H1 (cell line): Measurements from ENCODE around the gene SEMA4D. TPM values are rescaled to one million over a fixed set of nuclear protein-coding genes. Genes with fewer than 3 reads are reported as not detected.

Experiments used
- CBX8 ChIP-seq: fragments of 300-800, 300-1000 bp; sonication (generic); IDR thresholded peaks from 2 replicates; pipeline ENCODE4 v1.7.1; 2016; ENCODE audit warnings: low read depth, low read length, borderline replicate concordance
- MAFK ChIP-seq: IDR thresholded peaks from 2 replicates; pipeline ENCODE4 v1.6.1; 2012; ENCODE audit warnings: low read depth, mild to moderate bottlenecking, improper control_type of control experiment, low read length
- PHF8 ChIP-seq: fragments of 200-600 bp; sonication (generic); conservative IDR thresholded peaks from 2 replicates; pipeline ENCODE4 v1.7.1; 2012; ENCODE audit warnings: low read depth, mild to moderate bottlenecking, inconsistent platforms, low read length, moderate library complexity
- POLR2AphosphoS5 ChIP-seq: IDR thresholded peaks from 2 replicates; pipeline ENCODE4 v1.6.1; 2011; ENCODE audit warnings: low read depth, low read length
- RAD21 ChIP-seq, 2 experiments: IDR thresholded peaks in 1 of 2; conservative IDR thresholded peaks in 1 of 2; 2 replicates each; pipeline ENCODE4 v1.6.1; 2011; ENCODE audit warnings: low read depth in 2 of 2, low read length in 2 of 2, improper control_type of control experiment in 1 of 2, inconsistent platforms in 1 of 2, mild to moderate bottlenecking in 1 of 2, moderate library complexity in 1 of 2
- polyA plus RNA-seq, 7 experiments: library from polyadenylated mRNA; depleted of rRNA in 3 of 7; stranded (reverse) in 5 of 7; unstranded in 2 of 7; fragments of >200 nt in 5 of 7; fragments of 200-250 nt in 2 of 7; gene quantifications; 1 replicate in 5 of 7; 2 replicates in 1 of 7; 4 replicates in 1 of 7; pipeline versions ENCODE4 v1.2.1 to v1.2.3, GENCODE V29; 2011 to 2013; ENCODE audit warnings: missing spikeins in 2 of 7, mixed read lengths in 2 of 7
- total RNA-seq: library from RNA; stranded (reverse); fragmentation: NEBNext Ultra II Directional; extraction: Animal tissue kit (Norgen Biotek cat#: 25700); gene quantifications from 2 replicates; pipeline ENCODE4 v1.2.1, GENCODE V29; 2021
- TF ChIP-seq, protein P1 (sequence below): fragments of 300-600 bp; sonication (generic); IDR thresholded peaks from 2 replicates; pipeline ENCODE4 v1.7.1; 2012; ENCODE audit warnings: low read length, moderate library complexity, mild to moderate bottlenecking, inconsistent platforms; ENCODE audit not compliant: insufficient replicate concordance
- TF ChIP-seq, protein P2 (sequence below), 3 experiments: IDR thresholded peaks; 1 replicate in 2 of 3; 2 replicates in 1 of 3; pipeline versions ENCODE4 v1.5.1 to v1.6.1; 2011; ENCODE audit warnings: low read length in 3 of 3, mild to moderate bottlenecking in 3 of 3, inconsistent platforms in 2 of 3, low read depth in 1 of 3, moderate library complexity in 1 of 3; ENCODE audit not compliant: insufficient read depth in 1 of 3; ENCODE audit errors: control extremely low read depth in 1 of 3

SEMA4D gene
- total and polyA plus RNA-seq, 2 of the 8 experiments (the other 6 are each of a cell fraction or from before 2014, with no cell fraction given), result 21.0 to 70.4 TPM

DNA sequence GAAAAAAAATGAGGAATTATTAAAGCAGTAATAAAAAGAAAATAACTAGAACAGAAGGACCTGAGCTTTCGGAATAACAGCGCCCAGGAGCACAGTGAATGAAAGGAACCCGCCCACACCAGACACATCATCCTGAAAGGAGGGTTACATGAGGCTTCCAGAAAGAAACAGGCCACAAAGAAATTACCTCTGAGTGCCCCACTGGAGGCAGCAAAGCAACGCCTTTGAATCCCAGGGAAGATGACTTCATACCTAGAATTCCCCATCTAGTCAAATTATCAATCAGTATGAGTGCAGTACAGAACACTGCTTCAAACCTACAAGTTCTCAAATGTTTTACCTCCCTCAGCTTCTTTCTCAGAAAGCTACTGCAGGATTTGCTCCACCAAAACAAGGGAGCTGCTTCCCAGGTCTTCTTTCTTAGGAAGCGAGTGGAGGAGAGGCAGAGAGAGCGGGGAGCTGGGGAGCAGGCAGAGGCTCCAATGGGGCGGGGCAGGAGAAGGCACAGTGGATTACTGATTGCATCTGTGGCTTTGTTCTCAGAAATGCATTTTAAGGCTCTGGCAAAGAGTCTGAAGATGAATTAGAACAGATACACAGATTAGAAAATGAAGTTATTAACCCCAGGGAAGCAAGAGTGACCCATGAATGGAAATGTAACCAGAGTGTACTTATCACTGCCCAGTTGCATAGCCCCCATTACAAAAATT, 87.1 kb downstream of the SEMA4D start (continued):
- TF ChIP-seq, protein P1, sequence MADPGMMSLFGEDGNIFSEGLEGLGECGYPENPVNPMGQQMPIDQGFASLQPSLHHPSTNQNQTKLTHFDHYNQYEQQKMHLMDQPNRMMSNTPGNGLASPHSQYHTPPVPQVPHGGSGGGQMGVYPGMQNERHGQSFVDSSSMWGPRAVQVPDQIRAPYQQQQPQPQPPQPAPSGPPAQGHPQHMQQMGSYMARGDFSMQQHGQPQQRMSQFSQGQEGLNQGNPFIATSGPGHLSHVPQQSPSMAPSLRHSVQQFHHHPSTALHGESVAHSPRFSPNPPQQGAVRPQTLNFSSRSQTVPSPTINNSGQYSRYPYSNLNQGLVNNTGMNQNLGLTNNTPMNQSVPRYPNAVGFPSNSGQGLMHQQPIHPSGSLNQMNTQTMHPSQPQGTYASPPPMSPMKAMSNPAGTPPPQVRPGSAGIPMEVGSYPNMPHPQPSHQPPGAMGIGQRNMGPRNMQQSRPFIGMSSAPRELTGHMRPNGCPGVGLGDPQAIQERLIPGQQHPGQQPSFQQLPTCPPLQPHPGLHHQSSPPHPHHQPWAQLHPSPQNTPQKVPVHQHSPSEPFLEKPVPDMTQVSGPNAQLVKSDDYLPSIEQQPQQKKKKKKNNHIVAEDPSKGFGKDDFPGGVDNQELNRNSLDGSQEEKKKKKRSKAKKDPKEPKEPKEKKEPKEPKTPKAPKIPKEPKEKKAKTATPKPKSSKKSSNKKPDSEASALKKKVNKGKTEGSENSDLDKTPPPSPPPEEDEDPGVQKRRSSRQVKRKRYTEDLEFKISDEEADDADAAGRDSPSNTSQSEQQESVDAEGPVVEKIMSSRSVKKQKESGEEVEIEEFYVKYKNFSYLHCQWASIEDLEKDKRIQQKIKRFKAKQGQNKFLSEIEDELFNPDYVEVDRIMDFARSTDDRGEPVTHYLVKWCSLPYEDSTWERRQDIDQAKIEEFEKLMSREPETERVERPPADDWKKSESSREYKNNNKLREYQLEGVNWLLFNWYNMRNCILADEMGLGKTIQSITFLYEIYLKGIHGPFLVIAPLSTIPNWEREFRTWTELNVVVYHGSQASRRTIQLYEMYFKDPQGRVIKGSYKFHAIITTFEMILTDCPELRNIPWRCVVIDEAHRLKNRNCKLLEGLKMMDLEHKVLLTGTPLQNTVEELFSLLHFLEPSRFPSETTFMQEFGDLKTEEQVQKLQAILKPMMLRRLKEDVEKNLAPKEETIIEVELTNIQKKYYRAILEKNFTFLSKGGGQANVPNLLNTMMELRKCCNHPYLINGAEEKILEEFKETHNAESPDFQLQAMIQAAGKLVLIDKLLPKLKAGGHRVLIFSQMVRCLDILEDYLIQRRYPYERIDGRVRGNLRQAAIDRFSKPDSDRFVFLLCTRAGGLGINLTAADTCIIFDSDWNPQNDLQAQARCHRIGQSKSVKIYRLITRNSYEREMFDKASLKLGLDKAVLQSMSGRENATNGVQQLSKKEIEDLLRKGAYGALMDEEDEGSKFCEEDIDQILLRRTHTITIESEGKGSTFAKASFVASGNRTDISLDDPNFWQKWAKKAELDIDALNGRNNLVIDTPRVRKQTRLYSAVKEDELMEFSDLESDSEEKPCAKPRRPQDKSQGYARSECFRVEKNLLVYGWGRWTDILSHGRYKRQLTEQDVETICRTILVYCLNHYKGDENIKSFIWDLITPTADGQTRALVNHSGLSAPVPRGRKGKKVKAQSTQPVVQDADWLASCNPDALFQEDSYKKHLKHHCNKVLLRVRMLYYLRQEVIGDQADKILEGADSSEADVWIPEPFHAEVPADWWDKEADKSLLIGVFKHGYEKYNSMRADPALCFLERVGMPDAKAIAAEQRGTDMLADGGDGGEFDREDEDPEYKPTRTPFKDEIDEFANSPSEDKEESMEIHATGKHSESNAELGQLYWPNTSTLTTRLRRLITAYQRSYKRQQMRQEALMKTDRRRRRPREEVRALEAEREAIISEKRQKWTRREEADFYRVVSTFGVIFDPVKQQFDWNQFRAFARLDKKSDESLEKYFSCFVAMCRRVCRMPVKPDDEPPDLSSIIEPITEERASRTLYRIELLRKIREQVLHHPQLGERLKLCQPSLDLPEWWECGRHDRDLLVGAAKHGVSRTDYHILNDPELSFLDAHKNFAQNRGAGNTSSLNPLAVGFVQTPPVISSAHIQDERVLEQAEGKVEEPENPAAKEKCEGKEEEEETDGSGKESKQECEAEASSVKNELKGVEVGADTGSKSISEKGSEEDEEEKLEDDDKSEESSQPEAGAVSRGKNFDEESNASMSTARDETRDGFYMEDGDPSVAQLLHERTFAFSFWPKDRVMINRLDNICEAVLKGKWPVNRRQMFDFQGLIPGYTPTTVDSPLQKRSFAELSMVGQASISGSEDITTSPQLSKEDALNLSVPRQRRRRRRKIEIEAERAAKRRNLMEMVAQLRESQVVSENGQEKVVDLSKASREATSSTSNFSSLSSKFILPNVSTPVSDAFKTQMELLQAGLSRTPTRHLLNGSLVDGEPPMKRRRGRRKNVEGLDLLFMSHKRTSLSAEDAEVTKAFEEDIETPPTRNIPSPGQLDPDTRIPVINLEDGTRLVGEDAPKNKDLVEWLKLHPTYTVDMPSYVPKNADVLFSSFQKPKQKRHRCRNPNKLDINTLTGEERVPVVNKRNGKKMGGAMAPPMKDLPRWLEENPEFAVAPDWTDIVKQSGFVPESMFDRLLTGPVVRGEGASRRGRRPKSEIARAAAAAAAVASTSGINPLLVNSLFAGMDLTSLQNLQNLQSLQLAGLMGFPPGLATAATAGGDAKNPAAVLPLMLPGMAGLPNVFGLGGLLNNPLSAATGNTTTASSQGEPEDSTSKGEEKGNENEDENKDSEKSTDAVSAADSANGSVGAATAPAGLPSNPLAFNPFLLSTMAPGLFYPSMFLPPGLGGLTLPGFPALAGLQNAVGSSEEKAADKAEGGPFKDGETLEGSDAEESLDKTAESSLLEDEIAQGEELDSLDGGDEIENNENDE, result no peak
- TF ChIP-seq CBX8 (no peak), PHF8 (no peak), MAFK (no peak), RAD21 (IDR thresholded peaks at IDR 0.05 in 1 of 2, conservative IDR thresholded peaks at IDR 0.05 in 1 of 2; ENCODE audit: low read depth in 2 of 2, low read length in 2 of 2) (peak; percentile 48 to 57; a peak in 3 of 4 replicates), POLR2AphosphoS5 (no peak)
- TF ChIP-seq, protein P2, sequence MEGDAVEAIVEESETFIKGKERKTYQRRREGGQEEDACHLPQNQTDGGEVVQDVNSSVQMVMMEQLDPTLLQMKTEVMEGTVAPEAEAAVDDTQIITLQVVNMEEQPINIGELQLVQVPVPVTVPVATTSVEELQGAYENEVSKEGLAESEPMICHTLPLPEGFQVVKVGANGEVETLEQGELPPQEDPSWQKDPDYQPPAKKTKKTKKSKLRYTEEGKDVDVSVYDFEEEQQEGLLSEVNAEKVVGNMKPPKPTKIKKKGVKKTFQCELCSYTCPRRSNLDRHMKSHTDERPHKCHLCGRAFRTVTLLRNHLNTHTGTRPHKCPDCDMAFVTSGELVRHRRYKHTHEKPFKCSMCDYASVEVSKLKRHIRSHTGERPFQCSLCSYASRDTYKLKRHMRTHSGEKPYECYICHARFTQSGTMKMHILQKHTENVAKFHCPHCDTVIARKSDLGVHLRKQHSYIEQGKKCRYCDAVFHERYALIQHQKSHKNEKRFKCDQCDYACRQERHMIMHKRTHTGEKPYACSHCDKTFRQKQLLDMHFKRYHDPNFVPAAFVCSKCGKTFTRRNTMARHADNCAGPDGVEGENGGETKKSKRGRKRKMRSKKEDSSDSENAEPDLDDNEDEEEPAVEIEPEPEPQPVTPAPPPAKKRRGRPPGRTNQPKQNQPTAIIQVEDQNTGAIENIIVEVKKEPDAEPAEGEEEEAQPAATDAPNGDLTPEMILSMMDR (IDR thresholded peaks at IDR 0.05; ENCODE audit: control extremely low read depth in 1 of 3, insufficient read depth in 1 of 3, low read depth in 1 of 3, low read length in 3 of 3), result peak in 2 of 3 experiments; percentile 24 to 33; a peak in 3 of 4 replicates
